ENCODE results near the gene SF3B1. TPM values are rescaled to one million over a fixed set of nuclear protein-coding genes. Genes with fewer than 3 reads are reported as not detected.

Gene SF3B1
- total RNA-seq, 3 donors from 2014 or later: 195 to 255 (median 238) TPM

GRCh38 chr2:197368412-197368811, 66.4 kb downstream of the SF3B1 start:
- TF ChIP-seq CTCF (IDR thresholded peaks at IDR 0.05): no peak
- Histone ChIP-seq H3K9me3 (no peaks in the 10 kb centered on the region), H3K4me3 (no peak overlapping the region), H3K4me1 (ENCODE audit: low read depth) (no peaks in the 10 kb centered on the region), H3K36me3 (ENCODE audit: low read depth) (no peaks in the 10 kb centered on the region)
- no peak for DNase-seq
- ATAC-seq: no peak
- intact Hi-C loops (cut with DNase I, micrococcal nuclease): no loop called here

- H3K4me1 ChIP-seq (ENCODE audit: low read depth): no peaks in the 10 kb centered on the region
- no peak for TF ChIP-seq CTCF (IDR thresholded peaks at IDR 0.05)
- no peak overlapping the region for H3K4me3 ChIP-seq
- no peak for ATAC-seq
- no peaks in the 10 kb centered on the region for H3K36me3 ChIP-seq (ENCODE audit: low read depth)
- H3K9me3 ChIP-seq: no peaks in the 10 kb centered on the region
- intact Hi-C loops (cut with DNase I, micrococcal nuclease): no loop called here
- no peak for DNase-seq
These were observed 70.8 kb downstream of the SF3B1 start for GRCh38 chr2:197363998-197364397.

DNA sequence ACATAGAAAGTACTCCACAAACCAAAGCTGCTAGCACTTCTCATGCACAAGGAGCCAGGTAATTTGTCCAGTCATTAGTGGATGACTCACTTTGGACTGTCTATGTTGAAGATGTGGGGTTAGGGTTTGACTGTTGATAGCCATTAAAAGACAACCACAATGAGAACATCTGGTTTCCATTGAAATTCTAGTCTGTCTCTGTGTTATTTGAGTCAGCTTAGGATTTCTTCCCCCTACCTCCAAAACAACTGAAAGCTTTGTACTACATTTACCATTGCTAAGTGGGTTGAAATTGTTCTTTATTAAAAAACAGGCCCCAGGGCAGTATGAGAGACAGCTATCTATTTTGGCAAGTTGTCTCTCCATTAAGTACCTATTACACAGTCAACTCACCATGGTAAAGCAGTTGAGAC, 74.1 kb downstream of the SF3B1 start:
- DNase-seq (no peak), ATAC-seq (no peak)
- no peaks in the 10 kb centered on the region for H3K36me3 ChIP-seq (ENCODE audit: low read depth)
- TF ChIP-seq CTCF (IDR thresholded peaks at IDR 0.05): no peak
- intact Hi-C loops (cut with DNase I, micrococcal nuclease): no loop called here
- no peaks in the 10 kb centered on the region for H3K4me1 ChIP-seq (ENCODE audit: low read depth)
- H3K9me3 ChIP-seq: no peaks in the 10 kb centered on the region
- no peak overlapping the region for H3K4me3 ChIP-seq

- H3K9me3 ChIP-seq: no peaks in the 10 kb centered on the region
- intact Hi-C loops (cut with DNase I, micrococcal nuclease): no loop called here
- ATAC-seq: peak; percentile 26
These were observed 75.0 kb downstream of the SF3B1 start for GRCh38 chr2:197359859-197360258.

GRCh38 chr2:197358931-197359330, 75.9 kb downstream of the SF3B1 start:
- intact Hi-C loops (cut with DNase I, micrococcal nuclease): no loop called here
- TF ChIP-seq CTCF (IDR thresholded peaks at IDR 0.05): no peak
- ATAC-seq (no peak), DNase-seq (no peak)
- Histone ChIP-seq H3K4me3 (no peak overlapping the region), H3K9me3 (no peaks in the 10 kb centered on the region), H3K4me1 (ENCODE audit: low read depth) (no peaks in the 10 kb centered on the region), H3K36me3 (ENCODE audit: low read depth) (no peaks in the 10 kb centered on the region)

More at GRCh38 chr2:197359859-197360258, 75.0 kb downstream of the SF3B1 start:
- no peak for DNase-seq
- no peak for TF ChIP-seq CTCF (IDR thresholded peaks at IDR 0.05)
- no peaks in the 10 kb centered on the region for H3K36me3 ChIP-seq (ENCODE audit: low read depth)
- no peak overlapping the region for H3K4me3 ChIP-seq
- H3K4me1 ChIP-seq (ENCODE audit: low read depth): no peaks in the 10 kb centered on the region

- Histone ChIP-seq H3K36me3 (ENCODE audit: low read depth) (no peaks in the 10 kb centered on the region), H3K4me3 (no peak overlapping the region), H3K9me3 (no peaks in the 10 kb centered on the region), H3K4me1 (ENCODE audit: low read depth) (no peaks in the 10 kb centered on the region)
- no peak for DNase-seq
- no peak for ATAC-seq
- intact Hi-C loops (cut with DNase I, micrococcal nuclease): no loop called here
- TF ChIP-seq CTCF (IDR thresholded peaks at IDR 0.05): no peak
These were observed 76.8 kb downstream of the SF3B1 start for GRCh38 chr2:197357986-197358385.
